DMS79 (cell line): Measurements from ENCODE around the gene C12orf76.
"Not testable (repeated sequence)": the region's sequence is repeated elsewhere in the genome, so short reads cannot be mapped to it uniquely, and the experiment has no call there.

Experiments
- DNase-seq: peaks from one replicate; lab custom pipeline; 2025; lab: John Stamatoyannopoulos, UW

Gene C12orf76

GRCh38 chr12:110048242-110049027 lies at the start of gene C12orf76:
C12orf76 (minus strand) TSS chr12:110048522; CDS start chr12:110048495, 27 bp downstream.
- DNase-seq, result peak; percentile 94

GRCh38 chr12:110093631-110094311 lies 45.4 kb upstream of the C12orf76 start:
- DNase-seq, result no peak

GRCh38 chr12:110091136-110091711 lies 42.9 kb upstream of the C12orf76 start:
- no peak for DNase-seq

GRCh38 chr12:110090266-110091135 lies 42.2 kb upstream of the C12orf76 start:
- DNase-seq, result no peak

GRCh38 chr12:110088936-110089335 lies 40.6 kb upstream of the C12orf76 start:
- no peak for DNase-seq

- not testable (repeated sequence) for DNase-seq
These were observed 39.9 kb upstream of the C12orf76 start for GRCh38 chr12:110088216-110088615.

- DNase-seq, result no peak
These were observed 36.1 kb upstream of the C12orf76 start for GRCh38 chr12:110084314-110085015.

- no peak for DNase-seq
These were observed 32.1 kb upstream of the C12orf76 start for GRCh38 chr12:110080410-110080809.

GRCh38 chr12:110079477-110080400 lies 31.4 kb upstream of the C12orf76 start:
- no peak for DNase-seq

- no peak for DNase-seq
These were observed 29.5 kb upstream of the C12orf76 start for GRCh38 chr12:110077800-110078199.

- no peak for DNase-seq
These were observed 27.6 kb upstream of the C12orf76 start for GRCh38 chr12:110075880-110076279.

GRCh38 chr12:110074089-110074488 lies 25.8 kb upstream of the C12orf76 start:
- DNase-seq, result no peak

GRCh38 chr12:110073049-110073831 lies 24.9 kb upstream of the C12orf76 start:
- no peak for DNase-seq

GRCh38 chr12:110072636-110073035 lies 24.3 kb upstream of the C12orf76 start:
- DNase-seq, result not testable (repeated sequence)

- no peak for DNase-seq
These were observed 23.6 kb upstream of the C12orf76 start for GRCh38 chr12:110071967-110072366.

- no peak for DNase-seq
These were observed 23.2 kb upstream of the C12orf76 start for GRCh38 chr12:110071504-110071903.

- no peak for DNase-seq
These were observed 20.3 kb upstream of the C12orf76 start for GRCh38 chr12:110068654-110069053.

- not testable (repeated sequence) for DNase-seq
These were observed 19.8 kb upstream of the C12orf76 start for GRCh38 chr12:110068115-110068514.

GRCh38 chr12:110067531-110067930 lies 19.2 kb upstream of the C12orf76 start:
- DNase-seq, result no peak
